ENCODE results near the gene P2RY13. TPM values are rescaled to one million over a fixed set of nuclear protein-coding genes. Genes with fewer than 3 reads are reported as not detected.

The P2RY13 gene
- total RNA-seq, 1 experiment from 2014 or later = not detected

GRCh38 chr3:151351648-151352047 is 22.3 kb upstream of the P2RY13 start:
- Histone ChIP-seq H3K56ac (ENCODE audit: insufficient read length, low read depth, low read length) (no peak overlapping the region), H3K4ac (ENCODE audit: low read depth, low read length) (no peak overlapping the region), H3K23ac (ENCODE audit: insufficient read length, low read depth, low read length) (no peak overlapping the region), H3K14ac (ENCODE audit: insufficient read depth, low read length) (no peak overlapping the region), H2BK20ac (ENCODE audit: low read depth, low read length, poor library complexity, severe bottlenecking) (no peak overlapping the region), H2AK5ac (ENCODE audit: insufficient read length, low read length) (no peak overlapping the region), H2BK5ac (ENCODE audit: insufficient read length, low read length) (no peak overlapping the region), H3T11ph (ENCODE audit: low read length) (no peak overlapping the region), H3K4me1 (ENCODE audit: insufficient read depth, low read length) (peaks cover 4% of the 10 kb centered on the region), H3K79me1 (ENCODE audit: insufficient read depth, low read depth, low read length, poor library complexity, severe bottlenecking) (no peaks in the 10 kb centered on the region), H3K9ac (ENCODE audit: extremely low read depth, insufficient read length, low read length) (no peak overlapping the region), H4K20me1 (ENCODE audit: control insufficient read depth, insufficient read depth, insufficient read length) (no peaks in the 10 kb centered on the region), H3K9me3 (ENCODE audit: control insufficient read depth, low read depth, low read length) (no peaks in the 10 kb centered on the region), H3K27ac (ENCODE audit: insufficient read length, low read depth, low read length) (no peak overlapping the region), H4K91ac (ENCODE audit: insufficient read length, low read depth, low read length) (no peak overlapping the region), H4K8ac (replicated peaks; ENCODE audit: insufficient read length, low read depth, low read length) (no peak overlapping the region), H4K5ac (ENCODE audit: insufficient read length, low read depth, low read length) (no peak overlapping the region), H2AFZ (ENCODE audit: low read length) (no peak overlapping the region), H3K79me2 (ENCODE audit: insufficient read depth, low read length) (no peaks in the 10 kb centered on the region), H3K18ac (ENCODE audit: insufficient read length, low read depth, low read length) (no peak overlapping the region), H2BK15ac (ENCODE audit: low read depth, low read length) (no peak overlapping the region), H2BK120ac (ENCODE audit: low read depth, low read length, poor library complexity, severe bottlenecking) (no peak overlapping the region), H3K4me2 (ENCODE audit: insufficient read depth, insufficient read length, low read length) (no peak overlapping the region), H3K23me2 (ENCODE audit: insufficient read length, low read depth, low read length, poor library complexity, severe bottlenecking) (no peaks in the 10 kb centered on the region), H3K27me3 (ENCODE audit: insufficient read depth, low read length) (no peaks in the 10 kb centered on the region), H2BK12ac (ENCODE audit: insufficient read length, low read depth, low read length) (no peak overlapping the region)
- TF ChIP-seq CTCF (conservative IDR thresholded peaks at IDR 0.05) = no peak
- DNase-seq = no peak
- peaks cover 2 to 5% (median 3%) of the 10 kb centered on the region in 3 experiments; a peak in 4 of 7 replicates for H3K36me3 Mint-ChIP-seq (ENCODE audit: insufficient read depth in 1 of 3, low read depth in 3 of 3)
- no peaks in the 10 kb centered on the region for H3K27me3 Mint-ChIP-seq (ENCODE audit: low read depth)
- no peak overlapping the region for H3K4me3 Mint-ChIP-seq
- no CpG with 5 or more reads among the region's 4 CpGs for WGBS (ENCODE audit: extremely low coverage, insufficient read length, low lambda C conversion rate)
- no peaks in the 10 kb centered on the region; a peak in 1 of 5 replicates for H3K9me3 Mint-ChIP-seq
- peaks cover 14 to 32% of the 10 kb centered on the region in 2 experiments for H3K4me1 Mint-ChIP-seq
- H3K27ac Mint-ChIP-seq = peak overlapping the region in 1 of 3 experiments; percentile 2; a peak in 1 of 7 replicates
